ENCODE measurements around the gene SF3B6. TPM values are rescaled to one million over a fixed set of nuclear protein-coding genes. Genes with fewer than 3 reads are reported as not detected.

Gene SF3B6
- total and polyA plus RNA-seq, 2 of the 4 experiments (the other 2 are of a cell fraction), result 143 to 191 TPM

DNA sequence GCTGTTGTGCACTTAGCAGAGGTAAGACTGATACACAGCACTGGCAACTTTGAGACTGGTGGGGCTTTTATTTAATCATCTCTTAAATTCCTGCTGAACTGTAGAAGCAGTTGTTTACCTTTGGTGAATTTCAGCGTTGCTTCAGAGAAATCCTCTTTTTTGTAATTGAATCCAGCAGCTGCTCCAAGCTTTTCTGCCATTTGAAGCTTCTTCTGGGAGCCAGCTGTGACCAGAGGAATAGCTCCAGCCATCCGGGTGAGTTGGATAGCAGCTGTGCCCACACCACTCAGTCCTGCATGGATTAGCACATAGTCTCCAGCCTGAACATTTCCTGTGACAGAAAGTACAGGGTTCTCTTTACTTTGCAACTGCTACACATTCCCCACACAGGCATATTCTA is 4.6 kb upstream of the SF3B6 start:
- no peak overlapping the region for H3K4me2 ChIP-seq (ENCODE audit: low read depth, low read length)
- H4K20me1 ChIP-seq (ENCODE audit: insufficient read depth, low read length), result no peaks in the 10 kb centered on the region; the same call in 1 of the 2 replicates
- H3K4ac ChIP-seq (ENCODE audit: low read depth, low read length), result no peak overlapping the region
- dilution Hi-C loops (cut with HindIII; ENCODE audit: low sequenced_read_pairs, unreplicated experiment), result no loop called here
- H3K56ac ChIP-seq (ENCODE audit: extremely low read depth, insufficient read depth, low read length), result no peak overlapping the region
- H4K91ac ChIP-seq (ENCODE audit: insufficient read depth, low read depth, low read length), result no peak overlapping the region
- peaks cover 18% of the 10 kb centered on the region for H3K36me3 ChIP-seq (ENCODE audit: control insufficient read depth, insufficient read depth, low read length)
- H3K4me1 ChIP-seq (ENCODE audit: control insufficient read depth, insufficient read depth, low read length), result peaks cover 6% of the 10 kb centered on the region; the same call in 1 of the 2 replicates
- H2BK120ac ChIP-seq (ENCODE audit: low read depth, low read length), result no peak overlapping the region
- no peak overlapping the region for H2BK5ac ChIP-seq (ENCODE audit: low read depth, low read length, poor library complexity, severe bottlenecking)
- H2AFZ ChIP-seq (replicated peaks; ENCODE audit: low read length, poor library complexity), result no peak overlapping the region
- ChIA-PET CTCF (no interaction called here), POLR2A (ENCODE audit: unreplicated experiment) (no interaction called here)
- H2BK20ac ChIP-seq (ENCODE audit: low read depth, low read length), result no peak overlapping the region
- no peak overlapping the region for H3K18ac ChIP-seq (ENCODE audit: low read depth, low read length)
- TF ChIP-seq CEBPB (IDR thresholded peaks at IDR 0.05; ENCODE audit: low read depth, low read length) (no peak), RAD21 (IDR thresholded peaks at IDR 0.05; ENCODE audit: low read length) (no peak), SMC3 (IDR thresholded peaks at IDR 0.05; ENCODE audit: low read depth, low read length) (no peak), POLR2A (IDR thresholded peaks at IDR 0.05; ENCODE audit: low read depth, low read length) (no peak), MAZ (IDR thresholded peaks at IDR 0.05; ENCODE audit: borderline replicate concordance, low read depth, low read length) (no peak), BHLHE40 (IDR thresholded peaks at IDR 0.05; ENCODE audit: low read depth, low read length) (no peak), MXI1 (IDR thresholded peaks at IDR 0.05; ENCODE audit: borderline replicate concordance, low read depth, low read length) (no peak), RFX5 (IDR thresholded peaks at IDR 0.05; ENCODE audit: low read depth, low read length) (no peak), MAFK (IDR thresholded peaks at IDR 0.05; ENCODE audit: low read depth, low read length) (no peak)
- TF ChIP-seq, protein P1, sequence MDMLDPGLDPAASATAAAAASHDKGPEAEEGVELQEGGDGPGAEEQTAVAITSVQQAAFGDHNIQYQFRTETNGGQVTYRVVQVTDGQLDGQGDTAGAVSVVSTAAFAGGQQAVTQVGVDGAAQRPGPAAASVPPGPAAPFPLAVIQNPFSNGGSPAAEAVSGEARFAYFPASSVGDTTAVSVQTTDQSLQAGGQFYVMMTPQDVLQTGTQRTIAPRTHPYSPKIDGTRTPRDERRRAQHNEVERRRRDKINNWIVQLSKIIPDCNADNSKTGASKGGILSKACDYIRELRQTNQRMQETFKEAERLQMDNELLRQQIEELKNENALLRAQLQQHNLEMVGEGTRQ (IDR thresholded peaks at IDR 0.05; ENCODE audit: low read depth, low read length), result no peak
- peaks cover 11% of the 10 kb centered on the region for H3K9me1 ChIP-seq (ENCODE audit: insufficient read depth, low read length)
- BruUV-seq (replicated peaks), result no TSS peak
- intact Hi-C loops (cut with micrococcal nuclease), result no loop called here
- H3K23ac ChIP-seq (ENCODE audit: low read depth, low read length), result no peak overlapping the region
- DNase-seq (peak; percentile 36), ATAC-seq (ENCODE audit: low read depth) (no peak)
- H3K79me1 ChIP-seq (ENCODE audit: low read depth in 1 of 2, low read length in 2 of 2), result peaks cover 12 to 44% of the 10 kb centered on the region in 2 experiments
- H3K27ac ChIP-seq (ENCODE audit: insufficient read depth, low read length), result no peak overlapping the region
- no peak overlapping the region for H4K5ac ChIP-seq (ENCODE audit: low read depth, low read length)
- H2BK15ac ChIP-seq (ENCODE audit: low read depth, low read length), result no peak overlapping the region
- H3K9me3 ChIP-seq (ENCODE audit: control insufficient read depth, insufficient read depth, low read length), result no peaks in the 10 kb centered on the region
- H3K14ac ChIP-seq (replicated peaks; ENCODE audit: low read depth, low read length), result no peak overlapping the region
- no peak overlapping the region for H3K4me3 ChIP-seq (ENCODE audit: insufficient read depth, low read depth, low read length)
- no peaks in the 10 kb centered on the region for H3K27me3 ChIP-seq (ENCODE audit: control insufficient read depth, insufficient read depth, low read length)
- H2AK9ac ChIP-seq (replicated peaks; ENCODE audit: low read depth, low read length, poor library complexity), result no peak overlapping the region
- H2AK5ac ChIP-seq (ENCODE audit: low read depth, low read length), result no peak overlapping the region
- H3K9ac ChIP-seq (ENCODE audit: low read depth, low read length), result no peak overlapping the region
- H4K8ac ChIP-seq (ENCODE audit: low read depth in 2 of 2, low read length in 2 of 2), result no peak overlapping the region
- in situ Hi-C loops (cut with MboI; ENCODE audit: low sequenced_read_pairs), result no loop called here
- 80% methylated on average over 1 of the region's 2 CpGs; no CpG with 5 or more reads in 1 of the 2 experiments for WGBS, 2 experiments (ENCODE audit: extremely low coverage in 2 of 2, insufficient read length in 1 of 2)
